Measurements from ENCODE around the gene SPSB1.

SPSB1 gene

DNA sequence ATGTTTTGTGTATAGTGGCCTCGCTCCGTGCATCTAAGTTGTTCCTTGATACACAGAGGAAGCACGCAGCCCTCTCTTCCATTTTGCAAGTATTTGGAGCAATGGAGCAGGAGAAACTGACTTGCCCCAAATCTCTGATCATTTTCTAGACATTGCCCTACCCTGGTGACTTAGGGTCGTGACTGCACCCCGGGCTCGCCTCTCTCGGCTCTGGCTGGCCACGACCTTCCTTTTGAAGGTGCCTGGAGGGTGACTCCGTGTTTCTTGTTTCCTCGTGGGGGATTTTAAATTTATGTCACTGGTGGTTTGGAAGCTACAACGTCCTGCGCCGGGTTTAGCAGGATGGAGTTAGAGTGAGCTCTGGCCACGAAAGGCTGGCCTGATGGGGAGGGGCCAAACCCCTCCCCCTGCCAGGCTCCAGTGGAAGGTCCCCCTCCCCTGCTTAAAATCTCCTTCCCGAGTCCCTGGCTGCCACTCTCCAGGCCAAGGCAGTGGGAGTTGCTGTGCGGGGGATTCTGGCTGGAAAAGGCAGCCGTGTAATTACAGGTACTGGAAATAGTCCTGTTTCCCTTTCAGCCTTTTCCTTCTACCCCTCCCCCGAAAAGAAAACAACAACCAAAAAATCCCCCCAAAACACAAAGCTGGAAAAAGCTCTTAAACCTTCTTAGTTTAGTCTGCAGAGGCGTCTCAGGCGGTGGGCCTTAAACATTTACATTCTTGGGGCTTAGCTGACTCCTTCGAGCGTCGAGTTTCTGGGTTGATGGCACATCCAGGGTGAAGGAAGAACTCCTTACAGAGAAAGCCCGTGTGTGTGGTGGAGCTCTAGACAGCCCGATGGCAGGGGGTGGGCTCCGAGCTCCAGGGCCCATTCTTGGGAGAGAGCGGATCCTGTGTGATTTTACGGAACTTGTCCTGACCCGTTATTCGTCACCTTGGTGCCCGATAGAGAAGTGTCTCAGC lies 28.1 kb downstream of the SPSB1 start:
- DNase-seq: no peak

DNA sequence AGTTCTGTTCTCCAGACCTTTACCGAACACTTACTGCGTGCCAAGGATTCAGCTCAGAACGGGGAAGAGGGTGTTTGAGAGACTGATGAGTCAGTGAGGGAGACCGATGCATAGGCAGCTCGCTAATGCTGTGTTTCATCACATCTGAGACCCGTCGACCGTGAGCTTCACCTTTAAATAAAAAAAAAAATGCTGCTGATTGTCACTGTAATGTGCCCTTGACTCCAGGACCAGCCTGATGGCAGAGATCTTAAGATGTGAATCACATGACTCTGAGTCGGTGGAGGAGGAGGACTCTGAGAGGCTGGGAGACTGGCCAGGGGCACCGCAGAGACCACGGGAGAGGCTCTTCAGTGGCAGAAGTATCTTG lies 28.8 kb downstream of the SPSB1 start:
- DNase-seq: no peak

DNA sequence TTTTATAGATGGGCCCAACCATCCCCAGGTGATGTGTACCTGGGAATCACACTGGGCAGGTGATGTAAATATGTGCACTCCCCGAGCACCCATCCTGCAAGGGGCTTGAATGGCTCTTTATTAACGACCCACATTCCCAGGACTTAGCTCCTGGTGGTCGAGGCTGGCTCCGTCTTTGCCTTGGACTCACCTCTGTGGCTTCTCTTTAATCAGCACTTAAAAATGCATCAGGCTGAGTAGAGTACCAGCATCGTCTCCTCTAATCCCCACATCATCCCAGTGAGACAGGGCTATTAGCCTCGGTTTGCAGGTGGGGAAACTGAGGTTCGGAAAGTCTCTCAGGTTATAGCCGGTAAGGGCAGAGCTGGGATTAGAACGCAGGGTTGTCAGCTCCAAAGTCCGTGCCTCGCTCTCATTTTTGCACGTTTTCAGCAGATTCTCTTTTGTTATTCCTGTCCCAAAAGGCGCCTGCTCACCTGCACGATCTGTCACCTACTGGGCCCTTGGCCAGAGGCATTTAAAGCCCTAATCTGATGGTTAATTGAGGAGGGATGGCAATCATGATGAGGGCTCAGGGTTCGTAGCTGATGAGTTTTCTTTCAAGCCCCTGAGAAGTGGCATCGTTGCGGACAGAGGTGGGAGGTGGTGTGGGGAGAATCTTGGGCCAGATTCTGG lies 29.4 kb downstream of the SPSB1 start:
- DNase-seq: no peak

DNA sequence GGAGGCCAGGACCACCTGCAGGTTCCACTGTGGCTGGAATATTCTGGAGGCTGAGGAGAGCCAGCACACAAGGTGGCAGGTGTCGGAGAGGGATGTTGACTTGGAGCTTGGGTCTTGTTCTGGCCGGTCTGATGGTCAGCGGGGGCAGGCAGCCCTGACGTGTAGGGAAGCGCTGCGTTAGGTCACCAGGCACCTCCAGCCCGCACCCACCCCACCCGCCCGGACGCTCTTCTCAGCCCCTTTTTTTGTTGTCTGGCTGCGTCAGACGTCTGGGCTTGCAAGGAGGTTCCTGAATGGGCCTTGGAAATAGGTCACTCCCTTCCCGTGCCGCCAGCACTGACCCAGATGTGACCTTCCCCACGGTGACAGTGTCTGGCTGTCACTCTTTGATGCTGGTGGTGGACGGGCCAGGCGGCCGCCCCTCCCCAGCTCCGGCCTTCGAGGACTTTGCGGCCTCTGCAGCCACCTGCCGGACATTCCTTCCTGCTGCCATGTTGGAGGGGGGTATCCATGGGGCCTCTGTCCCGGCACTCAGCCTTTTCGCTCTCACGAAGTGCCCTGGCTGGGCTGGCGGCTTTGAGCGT lies 30.1 kb downstream of the SPSB1 start:
- DNase-seq: no peak

DNA sequence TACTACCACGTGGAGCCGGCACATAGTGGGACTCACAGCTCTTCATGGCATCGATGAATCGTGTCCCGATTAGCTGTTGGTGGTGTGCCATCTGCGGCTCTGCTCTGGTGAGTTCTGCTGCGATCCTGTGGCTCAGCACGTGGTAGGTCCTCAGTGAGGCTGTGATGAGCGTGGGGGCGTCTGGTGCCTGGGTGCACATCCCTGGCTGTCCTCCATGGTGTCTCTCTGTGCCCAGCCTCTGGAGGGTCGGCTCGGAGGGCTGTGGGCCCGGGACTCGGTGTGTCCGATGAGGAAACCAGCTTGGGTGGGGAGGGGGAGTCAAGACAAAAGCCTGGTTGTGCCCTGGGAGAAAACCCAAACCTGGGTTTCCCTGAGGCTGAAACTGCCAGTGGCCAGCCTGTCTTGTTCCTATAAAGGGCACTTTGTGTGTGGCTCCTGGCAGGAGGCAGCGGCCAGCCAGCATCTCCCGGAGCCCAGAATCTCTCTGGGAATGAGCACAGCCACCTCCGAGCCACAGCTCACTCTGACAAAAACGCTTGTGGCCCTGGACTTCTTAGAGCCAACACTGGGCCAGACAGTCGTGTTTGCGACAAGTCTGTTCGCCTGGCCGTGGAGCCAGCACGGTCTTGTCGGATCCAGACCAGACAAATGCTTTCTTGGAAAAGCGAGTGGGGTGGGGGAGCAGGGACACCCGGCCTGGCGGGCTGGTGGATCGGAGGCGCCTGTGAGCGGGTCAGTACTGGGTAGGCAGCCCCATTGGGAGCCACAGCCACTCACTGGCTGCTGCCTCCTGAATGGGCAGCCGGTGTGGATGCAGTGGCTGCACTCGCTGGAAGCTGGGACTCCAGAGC lies 31.8 kb downstream of the SPSB1 start:
- no peak for DNase-seq

DNA sequence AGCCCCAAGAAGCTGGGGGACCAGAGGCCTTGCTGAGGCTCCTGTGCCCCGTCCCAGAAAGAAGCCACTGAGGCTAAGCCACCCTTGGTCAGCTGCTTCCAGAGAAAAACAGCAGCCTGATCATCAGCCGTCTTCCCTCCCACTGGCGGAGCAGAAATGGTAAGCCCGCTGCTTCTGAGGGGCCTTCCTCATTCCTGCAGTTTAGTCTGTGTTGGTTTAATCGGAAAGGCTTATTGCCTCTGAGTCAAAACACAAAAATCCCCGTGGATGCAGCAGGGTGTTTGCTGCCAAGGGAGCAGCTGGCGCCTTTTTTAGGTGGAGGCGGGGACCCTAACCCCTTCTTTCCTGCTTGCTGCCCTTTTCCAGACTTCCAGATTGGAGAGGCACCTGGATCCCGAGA lies 33.9 kb downstream of the SPSB1 start:
- no peak for DNase-seq

DNA sequence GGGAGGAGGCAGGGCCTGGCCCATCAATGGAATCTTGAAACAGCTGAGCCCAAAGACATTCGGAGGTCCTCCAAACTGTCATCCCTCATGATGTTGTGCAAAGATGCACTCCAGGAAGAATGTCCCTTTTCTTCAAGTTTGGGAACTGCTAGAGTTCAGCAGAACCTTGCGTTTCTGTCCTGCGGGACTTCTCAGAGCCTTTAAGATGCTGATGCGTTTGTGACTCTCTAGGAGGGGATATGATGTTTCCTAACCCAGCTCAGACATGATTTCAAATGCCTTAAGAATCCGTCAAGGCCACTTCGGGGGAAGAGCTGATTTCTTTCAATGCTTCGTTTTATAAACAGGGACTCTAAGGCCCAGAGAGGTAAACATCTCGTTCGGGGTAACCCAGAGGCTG lies 35.5 kb downstream of the SPSB1 start:
- DNase-seq: no peak

DNA sequence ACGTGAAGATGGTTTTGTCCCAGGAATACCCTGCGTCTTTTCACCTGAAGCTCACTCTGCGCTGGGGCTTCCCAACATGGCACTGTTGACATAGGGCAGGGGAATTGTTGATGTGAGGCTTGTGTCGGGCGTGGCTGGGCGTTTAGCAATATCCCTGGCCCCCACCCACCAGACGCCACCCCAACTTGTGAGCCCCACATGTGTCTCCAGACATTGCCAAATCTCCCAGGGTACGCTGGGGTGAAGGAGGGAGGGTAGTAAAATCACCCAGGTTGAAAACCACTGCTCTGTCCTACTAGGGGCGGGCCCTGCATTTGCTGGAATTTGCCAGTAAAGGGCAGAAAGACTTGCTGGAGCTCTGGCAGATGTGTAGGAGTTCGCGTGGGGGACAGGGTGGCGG lies 36.0 kb downstream of the SPSB1 start:
- DNase-seq: no peak

DNA sequence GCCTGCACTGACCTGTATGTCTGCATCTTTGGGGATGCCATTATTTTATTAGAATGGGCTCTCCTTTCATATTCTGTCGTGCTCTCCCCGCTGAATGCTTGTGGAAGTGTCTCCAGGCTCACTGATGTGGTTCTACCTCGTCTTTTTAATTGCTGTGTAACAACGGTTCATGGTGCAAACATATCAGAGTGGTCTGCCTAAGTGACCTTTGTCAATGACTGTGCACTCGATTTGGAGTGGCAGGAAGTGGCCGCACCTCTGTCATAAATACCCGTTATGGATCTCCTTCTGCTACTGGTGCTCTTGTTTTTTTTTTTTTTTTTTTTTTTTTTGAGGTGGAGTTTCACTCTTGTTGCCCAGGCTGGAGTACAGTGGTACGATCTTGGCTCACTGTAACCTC lies 38.3 kb downstream of the SPSB1 start:
- DNase-seq: no peak

DNA sequence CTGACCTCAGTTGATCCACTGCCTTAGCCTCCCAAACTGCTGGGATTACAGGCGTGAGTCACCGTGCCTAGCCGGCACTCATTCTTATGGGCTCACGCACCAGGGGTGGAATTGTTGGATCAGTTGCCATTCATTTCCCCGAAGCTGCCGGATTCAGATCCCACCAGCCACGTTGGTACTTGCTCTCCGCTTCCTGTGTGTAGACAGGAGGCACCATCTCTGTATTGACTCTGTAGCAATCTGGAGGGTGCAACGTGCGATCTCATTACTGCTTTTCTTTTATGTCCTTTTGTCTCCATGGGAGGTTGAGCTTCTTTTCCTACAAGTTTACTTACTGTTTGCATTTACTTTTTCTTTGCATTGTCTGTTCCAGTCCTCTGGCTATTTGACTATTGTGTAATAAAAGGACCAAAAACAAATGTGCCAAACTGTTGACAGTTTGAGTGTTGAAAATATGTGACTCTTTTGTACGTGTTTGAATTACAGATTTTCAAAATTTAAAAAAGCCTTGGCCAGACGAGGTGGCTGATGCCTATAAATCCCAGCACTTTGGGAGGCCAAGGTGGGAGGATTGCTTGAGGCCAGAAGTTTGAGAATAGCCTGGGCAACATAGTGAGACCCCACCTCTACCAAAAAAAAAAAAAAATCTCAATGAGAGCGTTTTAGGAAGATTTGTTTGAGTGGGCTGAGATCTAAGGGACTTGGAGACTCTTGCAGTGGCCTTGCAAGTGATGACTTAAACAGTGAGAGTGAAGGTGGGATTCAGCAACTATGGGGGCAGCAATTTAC lies 39.1 kb downstream of the SPSB1 start:
- no peak for DNase-seq

DNA sequence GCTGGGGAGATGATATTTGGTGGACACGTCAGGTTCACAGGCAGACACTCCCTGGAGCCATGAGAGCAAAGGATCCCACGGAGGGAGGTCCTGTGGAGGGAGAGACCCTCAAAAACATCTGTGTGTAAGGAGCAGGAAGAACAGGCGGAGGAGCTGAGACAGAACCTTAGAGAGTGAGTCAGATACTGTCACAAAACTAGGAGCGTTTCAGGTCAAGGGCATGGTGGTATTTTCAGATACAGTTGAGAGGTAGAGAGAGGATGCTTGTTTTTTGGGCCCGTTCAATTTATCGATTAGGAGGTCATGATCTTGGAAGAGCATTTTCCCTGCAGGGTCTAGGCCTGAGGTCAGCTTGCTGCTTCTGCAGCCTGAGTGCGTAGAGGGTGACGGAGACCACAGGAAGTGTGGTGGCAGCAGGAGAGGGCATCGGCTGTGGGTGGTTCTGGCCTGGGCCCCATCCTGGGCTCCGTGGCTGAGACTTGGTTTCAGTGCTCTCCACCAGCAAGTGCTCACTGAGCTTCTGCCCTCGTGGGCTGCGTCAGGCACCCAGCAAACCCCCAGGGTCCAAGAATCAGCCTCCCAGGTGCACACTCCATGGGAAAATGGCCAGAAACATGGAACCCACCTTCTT lies 39.9 kb downstream of the SPSB1 start:
- DNase-seq: no peak

DNA sequence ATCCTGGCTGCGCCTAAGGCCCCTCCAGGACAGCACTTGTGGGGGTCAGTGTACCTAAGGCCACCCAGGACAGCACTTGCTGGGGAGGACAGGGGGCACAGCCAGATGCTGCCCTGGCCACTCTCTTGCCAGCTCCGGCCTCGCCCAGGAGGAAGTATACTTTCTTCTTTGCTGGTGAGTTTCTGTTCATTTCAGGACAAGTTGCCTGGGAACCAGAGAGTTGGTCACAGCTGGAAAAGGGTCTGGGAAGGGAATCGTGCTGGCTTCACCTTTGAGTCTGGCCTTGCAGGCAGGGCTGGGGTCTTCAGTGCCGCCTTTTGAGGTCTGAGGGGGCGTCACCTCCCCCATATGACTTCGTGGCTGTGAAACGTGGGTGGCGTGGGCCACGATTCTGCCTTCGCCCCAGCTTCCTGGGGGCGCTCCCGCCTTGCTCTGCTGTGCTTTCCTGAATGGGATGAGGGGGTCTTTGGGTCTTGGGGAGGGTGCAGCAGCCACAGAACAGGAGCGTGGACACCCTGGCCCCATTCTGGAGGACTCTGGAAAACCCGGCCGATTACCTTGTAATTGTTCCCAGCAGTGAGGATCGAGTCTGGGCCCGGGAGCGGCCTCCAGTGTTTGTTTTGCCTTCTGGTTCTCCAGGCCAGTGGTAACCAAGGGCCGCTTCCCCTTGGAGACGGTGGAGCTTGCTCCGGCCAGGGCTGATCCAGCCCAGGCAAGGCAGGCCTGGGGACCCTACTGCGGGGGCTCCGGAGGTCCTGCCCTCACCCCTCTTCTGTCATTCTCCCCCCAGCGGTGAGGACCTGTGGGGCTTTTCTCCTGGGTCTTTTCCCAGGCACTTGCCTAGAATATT lies 45.9 kb downstream of the SPSB1 start:
- no peak for DNase-seq

DNA sequence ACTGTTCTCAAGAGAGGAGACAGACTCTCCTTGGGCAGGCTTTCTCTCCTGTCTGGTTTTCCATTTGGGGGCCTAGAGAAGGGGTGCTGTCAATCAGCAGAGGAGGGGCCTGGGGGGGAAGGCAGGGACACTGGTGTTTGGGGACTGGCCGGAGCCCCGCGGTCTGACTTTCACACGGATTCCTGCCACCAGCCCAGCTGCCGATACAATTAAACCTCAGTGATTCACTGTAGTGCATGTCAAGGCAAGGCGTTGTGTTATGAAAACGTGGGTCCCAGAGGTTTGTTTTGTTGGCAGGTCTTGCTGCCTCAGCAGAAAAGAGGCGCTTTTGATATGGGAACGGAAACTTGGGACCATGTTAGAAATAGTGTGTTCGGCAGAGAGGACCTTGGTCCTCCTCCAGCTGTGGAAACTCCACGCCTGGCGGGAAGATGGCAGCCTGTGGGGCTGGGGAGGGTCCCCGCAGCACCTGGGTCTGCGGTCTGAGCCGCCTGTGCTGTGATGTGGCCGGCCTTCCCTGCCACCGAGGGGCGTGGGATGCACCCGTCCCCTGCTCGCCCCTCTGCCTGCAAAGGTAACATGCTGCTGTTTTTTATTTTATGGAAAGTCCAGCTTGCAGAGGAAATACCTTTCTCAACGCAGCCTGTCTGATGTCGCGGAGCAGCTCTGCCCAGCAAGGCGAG lies 47.6 kb downstream of the SPSB1 start:
- DNase-seq: no peak

DNA sequence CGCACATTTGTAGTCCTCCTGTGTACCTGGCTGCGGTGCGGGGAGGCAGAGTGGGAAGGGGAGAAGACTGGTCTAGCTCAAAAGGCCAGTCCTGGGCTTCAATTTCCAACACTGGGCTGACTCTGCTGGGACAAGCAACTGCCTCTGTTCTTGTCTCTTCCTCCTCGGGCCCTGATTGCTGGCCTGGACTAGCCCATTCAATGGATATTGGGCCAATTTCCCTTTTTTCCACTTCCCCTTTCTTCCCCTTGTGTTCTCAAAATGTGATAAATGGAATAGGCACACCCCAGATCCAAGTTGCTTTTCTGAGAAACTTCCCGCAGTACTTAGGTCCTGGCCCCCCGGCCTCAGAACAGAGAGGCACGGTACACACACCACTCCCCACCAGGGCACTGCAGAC lies 48.2 kb downstream of the SPSB1 start:
- DNase-seq: no peak

DNA sequence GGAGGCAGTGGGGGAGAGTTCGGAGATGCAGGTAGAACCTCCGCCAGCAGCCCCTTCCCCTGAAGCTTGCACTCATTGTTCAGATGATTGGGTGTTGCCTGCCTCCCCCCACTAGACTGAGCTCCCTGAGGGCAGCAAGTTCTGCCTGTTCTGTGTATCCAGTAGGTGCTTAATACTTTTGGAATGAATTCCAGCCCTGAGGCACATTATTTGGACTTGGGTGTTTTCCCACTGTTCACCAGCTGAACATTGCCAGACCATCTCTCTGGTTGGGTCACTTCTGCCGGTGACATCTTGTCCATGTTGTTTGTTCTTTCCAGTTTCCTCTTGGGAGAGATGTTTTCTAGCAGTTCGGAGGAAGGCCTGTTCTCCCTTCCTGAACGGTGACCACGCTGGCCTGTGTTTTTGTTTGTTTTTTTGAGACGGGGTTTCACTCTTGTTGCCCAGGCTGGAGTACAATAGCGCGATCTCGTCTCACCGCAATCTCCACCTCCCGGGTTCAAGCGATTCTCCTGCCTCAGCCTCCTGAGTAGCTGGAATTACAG lies 48.7 kb downstream of the SPSB1 start:
- DNase-seq: no peak

DNA sequence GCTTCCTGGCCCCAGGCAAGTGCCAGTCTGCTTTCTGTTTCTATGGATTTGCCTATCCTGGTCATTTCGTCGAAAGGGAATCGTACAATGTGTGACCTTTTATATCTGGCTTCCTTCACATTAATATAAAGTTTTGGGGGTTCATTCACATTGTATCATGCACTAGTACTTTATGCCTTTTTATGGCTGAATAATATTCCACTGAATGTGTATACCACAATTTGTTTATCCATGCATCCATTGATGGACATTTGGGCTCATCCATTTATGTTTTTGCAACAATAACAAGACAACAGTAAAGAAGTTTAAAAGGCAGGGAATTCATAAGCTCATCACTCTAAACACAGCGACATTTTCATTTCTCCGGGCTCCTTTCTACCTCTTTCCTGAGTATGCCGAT lies 50.6 kb downstream of the SPSB1 start:
- no peak for DNase-seq

DNA sequence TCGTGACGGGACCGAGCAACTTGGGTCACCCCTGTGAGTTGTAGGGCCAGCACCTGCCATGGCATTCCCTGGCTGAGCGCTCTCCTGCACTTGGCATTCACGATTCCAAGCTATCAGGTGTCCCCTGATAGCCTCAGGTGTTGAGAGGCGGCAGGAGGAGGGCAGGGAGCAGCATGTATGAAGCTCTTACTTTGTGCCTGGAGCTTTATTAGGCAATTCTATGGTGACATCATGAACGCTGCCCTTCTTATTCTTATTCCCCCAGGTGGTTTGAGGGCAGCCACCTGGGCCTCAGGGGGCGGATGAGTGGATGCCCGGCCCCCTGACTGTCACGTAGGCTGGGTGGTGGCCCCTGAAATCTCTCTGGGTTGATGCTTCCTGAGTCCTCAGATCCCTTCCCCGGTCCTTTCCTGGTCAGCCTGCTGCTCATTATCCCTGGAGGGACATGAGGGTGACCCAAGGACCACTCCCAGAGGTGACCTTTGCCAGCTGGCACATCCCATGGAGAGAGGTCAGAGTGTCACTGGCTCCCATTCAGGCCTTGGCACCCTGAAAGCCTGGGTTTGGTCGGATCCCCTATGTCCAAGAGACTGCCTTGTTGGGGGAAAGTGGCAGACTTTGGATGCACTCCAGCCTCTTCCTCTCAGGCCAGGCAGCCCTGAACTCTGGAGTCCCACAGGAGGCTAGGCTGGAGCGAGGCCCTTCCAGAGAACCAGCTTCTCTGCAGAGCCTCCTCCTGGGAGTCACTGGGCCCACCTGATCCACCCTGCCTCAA lies 51.9 kb downstream of the SPSB1 start:
- no peak for DNase-seq

DNA sequence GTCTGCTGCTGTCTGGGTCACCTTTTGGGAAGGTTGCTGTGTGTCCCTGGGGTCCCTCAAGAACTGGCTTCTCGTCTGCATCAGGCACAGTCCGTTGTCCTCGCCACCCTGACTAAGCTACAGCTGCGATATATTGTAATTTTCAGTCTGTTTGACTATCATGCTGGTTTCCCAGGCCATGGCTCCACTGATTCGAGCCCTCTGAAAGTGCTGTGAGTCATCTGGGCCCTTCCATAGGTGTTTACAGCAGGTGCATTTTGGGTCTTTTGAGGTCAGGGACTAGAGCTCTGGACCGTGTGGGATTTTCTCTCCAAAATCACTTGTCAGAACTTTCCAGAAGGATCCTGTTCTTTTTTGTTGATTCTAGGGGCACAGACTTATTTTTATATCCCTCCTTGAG lies 52.8 kb downstream of the SPSB1 start:
- DNase-seq: no peak

DNA sequence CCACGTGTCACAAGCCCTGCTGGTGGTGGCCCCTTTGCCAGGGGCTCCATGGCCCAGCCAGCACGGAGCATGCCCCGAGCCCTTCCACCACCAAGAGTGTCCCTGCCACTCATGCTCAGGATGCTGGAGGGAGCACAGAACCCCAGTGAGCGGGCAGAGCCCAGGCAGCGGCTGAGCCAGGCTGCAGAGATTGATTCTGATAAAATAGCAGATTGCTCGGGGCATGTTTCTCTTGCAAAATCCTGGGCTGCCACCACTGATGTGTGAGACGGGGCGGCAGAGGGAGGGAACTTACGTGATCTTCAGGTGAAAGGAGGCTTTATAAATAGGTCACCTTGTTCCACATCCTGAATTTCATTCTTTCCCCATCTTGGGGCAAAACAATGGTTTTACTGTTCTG lies 53.2 kb downstream of the SPSB1 start:
- no peak for DNase-seq

All from activated CD4-positive, alpha-beta T cell treated with anti-CD3 and anti-CD28 coated beads, Interleukin-2, amount 50 U/mL, for 16 hours (primary cell).